IPS-18a (cell line): ENCODE data around the gene BMP8A.
"Not testable (repeated sequence)": the region's sequence is repeated elsewhere in the genome, so short reads cannot be mapped to it uniquely, and the experiment has no call there.

Source experiments
- H3K27ac ChIP-seq: one replicate; pipeline ENCODE4 v1.5.1; 2013; ENCODE audit warnings: low read length
- H3K27me3 ChIP-seq: one replicate; pipeline ENCODE4 v1.6.1; 2013; ENCODE audit warnings: mild to moderate bottlenecking, low read length; ENCODE audit not compliant: control insufficient read depth, insufficient read depth
- H3K36me3 ChIP-seq: one replicate; pipeline ENCODE4 v1.6.1; 2013; ENCODE audit warnings: low read depth, low read length; ENCODE audit not compliant: control insufficient read depth
- H3K4me1 ChIP-seq: one replicate; pipeline ENCODE4 v1.6.1; 2013; ENCODE audit warnings: low read depth, low read length; ENCODE audit not compliant: control insufficient read depth
- H3K4me3 ChIP-seq: one replicate; pipeline ENCODE4 v1.5.1; 2013; ENCODE audit warnings: low read length
- H3K9ac ChIP-seq: one replicate; pipeline ENCODE4 v1.6.1; 2013; ENCODE audit warnings: mild to moderate bottlenecking, low read length, moderate library complexity
- H3K9me3 ChIP-seq: one replicate; pipeline ENCODE4 v1.6.1; 2013; ENCODE audit warnings: low read depth, low read length; ENCODE audit not compliant: control insufficient read depth

Gene BMP8A, protein sequence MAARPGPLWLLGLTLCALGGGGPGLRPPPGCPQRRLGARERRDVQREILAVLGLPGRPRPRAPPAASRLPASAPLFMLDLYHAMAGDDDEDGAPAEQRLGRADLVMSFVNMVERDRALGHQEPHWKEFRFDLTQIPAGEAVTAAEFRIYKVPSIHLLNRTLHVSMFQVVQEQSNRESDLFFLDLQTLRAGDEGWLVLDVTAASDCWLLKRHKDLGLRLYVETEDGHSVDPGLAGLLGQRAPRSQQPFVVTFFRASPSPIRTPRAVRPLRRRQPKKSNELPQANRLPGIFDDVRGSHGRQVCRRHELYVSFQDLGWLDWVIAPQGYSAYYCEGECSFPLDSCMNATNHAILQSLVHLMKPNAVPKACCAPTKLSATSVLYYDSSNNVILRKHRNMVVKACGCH

DNA sequence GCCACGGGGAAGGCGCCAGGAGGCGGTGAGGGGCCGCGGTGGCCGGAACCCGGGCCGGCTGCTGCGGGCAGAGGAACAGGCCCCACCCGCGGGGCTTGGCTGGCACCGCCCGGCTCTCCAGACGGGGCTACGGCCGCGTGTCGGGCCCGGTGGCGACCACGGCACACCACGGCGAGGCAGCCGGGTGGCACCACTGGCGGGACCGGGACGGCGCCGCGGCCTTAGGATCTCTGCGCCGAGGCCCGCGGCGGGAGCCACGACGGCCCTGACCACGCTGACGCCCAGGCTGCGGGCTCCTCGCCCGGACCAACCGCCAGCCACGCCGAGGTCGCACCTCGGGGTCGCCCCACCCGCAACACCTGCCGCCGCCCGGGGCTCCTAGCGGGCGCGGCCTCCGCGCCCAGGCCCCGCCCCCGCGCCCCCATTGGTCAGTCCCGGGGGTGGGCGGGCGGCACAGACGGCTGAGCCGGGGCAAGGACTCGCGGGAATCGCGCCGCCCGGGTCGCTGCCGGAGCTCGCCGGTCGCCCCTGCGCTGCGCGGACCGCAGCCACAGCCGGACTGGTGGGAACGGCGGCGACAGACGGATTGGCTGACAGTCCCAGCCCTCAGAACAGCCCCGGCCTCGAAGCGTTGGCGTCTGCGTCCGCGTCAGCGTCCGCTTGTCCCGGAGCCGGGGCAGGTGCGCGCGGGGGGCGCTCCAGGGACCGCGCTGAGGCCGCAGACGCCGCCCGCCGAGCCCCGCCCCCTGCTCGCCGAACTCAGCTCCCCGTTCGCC, at the start of gene BMP8A:
TSS of gene BMP8A (plus strand) at position 491 of the 776 bp plus-strand sequence. CDS start 356 bp downstream, outside the sequence.
- Histone ChIP-seq H3K9me3 (no peaks in the 10 kb centered on the region), H3K27me3 (peaks cover 52% of the 10 kb centered on the region), H3K9ac (no peak within 1 kb of the TSS), H3K27ac (no peak within 1 kb of the TSS), H3K4me1 (no peaks in the 10 kb centered on the region), H3K36me3 (peaks cover 5% of the 10 kb centered on the region), H3K4me3 (peak within 1 kb of the TSS; percentile 50)

DNA sequence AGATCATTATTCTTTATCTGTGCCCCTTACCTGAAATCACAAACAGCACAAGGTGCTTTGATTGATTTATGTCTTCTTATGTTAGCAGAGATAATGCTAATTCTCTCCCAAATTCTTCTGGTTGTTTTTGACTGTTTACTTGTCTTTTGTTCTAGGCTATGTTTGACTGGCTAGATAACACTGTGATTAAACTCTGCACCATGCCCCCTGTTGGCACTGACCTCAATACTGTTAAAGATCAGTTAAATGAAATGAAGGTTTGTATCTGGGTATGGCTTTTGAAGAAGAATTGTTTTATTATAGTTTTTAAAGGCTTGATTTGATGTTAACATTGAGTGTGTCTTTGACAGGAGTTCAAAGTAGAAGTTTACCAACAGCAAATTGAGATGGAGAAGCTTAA, 49.6 kb upstream of the BMP8A start:
- Histone ChIP-seq H3K27ac (no peak overlapping the region), H3K4me1 (no peaks in the 10 kb centered on the region), H3K9ac (no peak overlapping the region), H3K27me3 (no peaks in the 10 kb centered on the region), H3K9me3 (no peaks in the 10 kb centered on the region), H3K36me3 (peaks cover 85% of the 10 kb centered on the region), H3K4me3 (no peak overlapping the region)

DNA sequence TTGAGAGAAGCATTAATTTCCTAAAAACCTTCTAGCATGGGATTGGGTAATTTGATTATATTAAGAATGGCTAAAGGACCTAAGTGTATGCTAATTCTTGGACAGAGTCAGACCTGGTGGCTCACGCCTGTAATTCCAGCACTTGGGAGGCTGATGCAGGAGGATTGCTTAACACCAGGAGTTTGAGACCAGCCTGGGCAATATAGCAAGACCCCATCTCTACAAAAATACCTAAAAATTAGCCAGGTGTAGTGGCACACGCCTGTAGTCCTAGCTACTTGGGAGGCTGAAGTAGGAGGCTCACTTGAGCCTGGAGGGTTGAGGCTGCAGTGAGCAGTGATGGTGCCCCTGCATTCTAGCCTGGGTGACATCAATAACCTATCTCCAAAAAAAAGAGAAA, 45.9 kb upstream of the BMP8A start:
- Histone ChIP-seq H3K9me3 (no peaks in the 10 kb centered on the region), H3K27me3 (no peaks in the 10 kb centered on the region), H3K4me3 (no peak overlapping the region), H3K9ac (no peak overlapping the region), H3K36me3 (peaks cover 89% of the 10 kb centered on the region), H3K4me1 (no peaks in the 10 kb centered on the region), H3K27ac (no peak overlapping the region)

DNA sequence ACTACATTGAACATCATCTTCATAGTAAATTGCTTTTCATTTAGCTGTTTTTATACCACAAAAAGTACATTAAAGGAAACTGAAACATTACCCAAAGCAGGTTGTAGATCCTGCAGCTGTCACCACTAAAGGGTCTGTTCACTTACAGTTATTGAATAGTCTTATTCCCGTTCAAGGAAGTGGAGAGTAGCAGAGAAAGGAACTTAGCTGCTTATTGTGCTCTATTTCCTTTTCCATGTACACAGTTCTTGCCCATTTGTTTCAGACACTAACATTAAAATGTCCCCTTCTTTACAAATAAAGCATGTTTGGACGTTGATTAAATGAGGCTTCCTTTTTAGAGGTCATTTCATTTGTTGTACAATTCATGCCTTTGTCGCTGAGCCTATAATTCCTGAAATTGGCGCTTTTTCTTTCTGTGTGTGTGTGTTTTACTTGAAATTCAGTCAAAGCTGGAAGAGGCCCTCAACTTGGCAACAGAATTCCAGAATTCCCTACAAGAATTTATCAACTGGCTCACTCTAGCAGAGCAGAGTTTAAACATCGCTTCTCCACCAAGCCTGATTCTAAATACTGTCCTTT, 44.4 kb upstream of the BMP8A start:
- H3K9ac ChIP-seq = no peak overlapping the region
- H3K9me3 ChIP-seq = no peaks in the 10 kb centered on the region
- no peak overlapping the region for H3K4me3 ChIP-seq
- H3K27ac ChIP-seq = no peak overlapping the region
- peaks cover 89% of the 10 kb centered on the region for H3K36me3 ChIP-seq
- no peaks in the 10 kb centered on the region for H3K27me3 ChIP-seq
- H3K4me1 ChIP-seq = no peaks in the 10 kb centered on the region

DNA sequence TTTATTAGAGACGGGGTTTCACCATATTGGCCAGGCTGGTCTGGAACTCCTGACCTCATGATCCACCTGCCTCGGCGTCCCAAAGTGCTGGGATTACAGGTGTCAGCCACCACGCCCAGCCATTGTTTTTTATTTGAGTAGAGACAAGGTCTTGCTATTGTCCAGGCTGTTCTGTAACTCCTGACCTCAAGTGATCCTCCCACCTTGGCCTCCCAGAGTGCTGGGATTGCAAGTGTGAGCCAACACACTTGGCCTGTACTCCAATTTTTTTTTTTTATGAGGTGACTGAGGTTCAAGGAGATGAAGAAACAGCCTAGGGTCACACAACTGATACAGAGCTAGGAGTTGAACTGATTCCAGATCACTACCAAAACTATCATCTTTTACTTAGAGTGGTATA, 41.4 kb upstream of the BMP8A start:
- not testable (repeated sequence) for H3K27me3 ChIP-seq, H3K9me3 ChIP-seq, H3K4me3 ChIP-seq, H3K4me1 ChIP-seq, H3K9ac ChIP-seq, H3K27ac ChIP-seq
- peaks cover 92% of the 10 kb centered on the region for H3K36me3 ChIP-seq

DNA sequence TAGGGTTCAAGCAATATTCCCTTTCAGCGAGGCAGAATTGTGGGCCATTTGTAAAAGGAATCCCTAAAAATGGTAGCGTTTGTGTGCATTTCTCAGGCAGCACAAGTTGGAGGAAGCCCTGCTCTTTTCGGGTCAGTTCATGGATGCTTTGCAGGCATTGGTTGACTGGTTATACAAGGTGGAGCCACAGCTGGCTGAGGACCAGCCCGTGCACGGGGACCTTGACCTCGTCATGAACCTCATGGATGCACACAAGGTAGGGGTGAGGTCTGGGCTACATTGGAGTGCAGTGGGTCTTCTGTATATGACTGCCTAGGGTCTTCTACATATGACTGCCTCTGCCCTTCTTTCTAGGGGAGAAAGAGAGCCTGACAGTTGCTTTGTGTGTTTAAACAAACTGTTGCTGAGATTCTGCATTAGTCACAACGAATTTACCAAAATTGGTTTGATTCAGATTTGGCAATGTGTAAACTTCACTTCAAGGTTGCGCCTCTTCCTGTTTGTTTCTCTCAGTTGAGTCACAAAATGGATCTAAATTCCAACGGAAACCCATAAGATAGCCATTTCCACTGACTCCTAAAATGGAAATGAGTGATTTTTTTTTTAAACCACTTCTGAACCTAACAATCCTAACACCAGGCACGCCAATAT, 40.4 kb upstream of the BMP8A start:
- no peaks in the 10 kb centered on the region for H3K4me1 ChIP-seq
- no peak overlapping the region for H3K9ac ChIP-seq
- no peaks in the 10 kb centered on the region for H3K9me3 ChIP-seq
- no peak overlapping the region for H3K4me3 ChIP-seq
- H3K36me3 ChIP-seq = peaks cover 93% of the 10 kb centered on the region
- H3K27me3 ChIP-seq = no peaks in the 10 kb centered on the region
- no peak overlapping the region for H3K27ac ChIP-seq

DNA sequence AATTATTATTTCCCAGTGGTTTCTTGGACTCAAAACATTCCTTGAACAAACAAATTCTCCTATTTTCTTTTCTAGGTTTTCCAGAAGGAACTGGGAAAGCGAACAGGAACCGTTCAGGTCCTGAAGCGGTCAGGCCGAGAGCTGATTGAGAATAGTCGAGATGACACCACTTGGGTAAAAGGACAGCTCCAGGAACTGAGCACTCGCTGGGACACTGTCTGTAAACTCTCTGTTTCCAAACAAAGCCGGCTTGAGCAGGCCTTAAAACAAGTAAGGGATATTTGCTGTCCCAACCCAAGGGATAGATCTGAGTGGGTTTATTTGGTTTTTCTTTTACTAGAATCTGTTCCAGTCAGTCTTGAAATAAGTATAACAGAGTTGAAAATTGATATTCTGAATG, 39.4 kb upstream of the BMP8A start:
- Histone ChIP-seq H3K36me3 (peaks cover 94% of the 10 kb centered on the region), H3K4me3 (no peak overlapping the region), H3K27me3 (no peaks in the 10 kb centered on the region), H3K9ac (no peak overlapping the region), H3K27ac (no peak overlapping the region), H3K9me3 (no peaks in the 10 kb centered on the region), H3K4me1 (no peaks in the 10 kb centered on the region)

DNA sequence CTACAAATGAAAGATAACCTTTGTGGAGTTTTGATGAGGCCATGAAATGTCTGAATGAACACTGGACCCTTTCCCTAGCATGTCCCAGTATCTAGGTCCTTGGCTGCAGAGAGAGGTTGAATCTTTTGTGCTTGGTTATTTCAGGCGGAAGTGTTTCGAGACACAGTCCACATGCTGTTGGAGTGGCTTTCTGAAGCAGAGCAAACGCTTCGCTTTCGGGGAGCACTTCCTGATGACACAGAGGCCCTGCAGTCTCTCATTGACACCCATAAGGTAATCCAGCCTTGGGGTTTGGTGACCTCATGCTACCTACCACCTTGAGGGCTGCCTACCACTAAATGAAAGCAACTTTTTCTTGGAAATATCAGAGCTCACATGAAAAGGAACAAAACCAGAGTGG, 38.9 kb upstream of the BMP8A start:
- H3K4me3 ChIP-seq = no peak overlapping the region
- no peaks in the 10 kb centered on the region for H3K9me3 ChIP-seq
- no peak overlapping the region for H3K27ac ChIP-seq
- no peaks in the 10 kb centered on the region for H3K4me1 ChIP-seq
- H3K36me3 ChIP-seq = peaks cover 94% of the 10 kb centered on the region
- no peak overlapping the region for H3K9ac ChIP-seq
- H3K27me3 ChIP-seq = no peaks in the 10 kb centered on the region

DNA sequence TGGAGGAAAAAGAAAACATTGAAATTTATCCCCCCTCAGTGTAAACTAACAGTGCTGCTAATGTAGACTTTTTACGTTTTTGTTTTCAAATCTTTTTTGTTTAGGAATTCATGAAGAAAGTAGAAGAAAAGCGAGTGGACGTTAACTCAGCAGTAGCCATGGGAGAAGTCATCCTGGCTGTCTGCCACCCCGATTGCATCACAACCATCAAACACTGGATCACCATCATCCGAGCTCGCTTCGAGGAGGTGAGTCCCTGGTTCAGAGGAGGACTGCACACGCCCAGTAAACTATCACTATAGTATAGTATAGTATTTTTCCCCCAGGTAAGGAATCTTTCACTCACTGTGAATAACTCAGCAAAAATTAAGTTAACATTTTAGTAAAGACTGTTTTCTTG, 37.8 kb upstream of the BMP8A start:
- H3K9ac ChIP-seq = no peak overlapping the region
- H3K36me3 ChIP-seq = peaks cover 94% of the 10 kb centered on the region
- H3K4me1 ChIP-seq = no peaks in the 10 kb centered on the region
- no peaks in the 10 kb centered on the region for H3K9me3 ChIP-seq
- H3K27ac ChIP-seq = no peak overlapping the region
- H3K4me3 ChIP-seq = no peak overlapping the region
- H3K27me3 ChIP-seq = no peaks in the 10 kb centered on the region

DNA sequence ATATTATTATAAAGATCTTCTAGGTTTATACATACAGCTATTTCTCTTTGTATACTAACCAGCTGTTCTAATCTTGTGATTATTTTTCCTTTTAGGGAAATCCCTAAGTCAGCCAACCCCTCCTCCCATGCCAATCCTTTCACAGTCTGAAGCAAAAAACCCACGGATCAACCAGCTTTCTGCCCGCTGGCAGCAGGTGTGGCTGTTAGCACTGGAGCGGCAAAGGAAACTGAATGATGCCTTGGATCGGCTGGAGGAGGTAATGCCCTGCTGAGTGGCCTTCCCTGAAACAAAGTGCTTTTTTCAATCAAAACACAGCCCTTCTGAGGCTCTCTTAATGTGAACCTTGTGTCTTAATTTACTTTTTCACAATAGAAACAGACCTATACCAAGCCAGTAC, 32.4 kb upstream of the BMP8A start:
- H3K27ac ChIP-seq = no peak overlapping the region
- peaks cover 100% of the 10 kb centered on the region for H3K36me3 ChIP-seq
- no peak overlapping the region for H3K4me3 ChIP-seq
- no peaks in the 10 kb centered on the region for H3K9me3 ChIP-seq
- no peaks in the 10 kb centered on the region for H3K4me1 ChIP-seq
- H3K9ac ChIP-seq = no peak overlapping the region
- no peaks in the 10 kb centered on the region for H3K27me3 ChIP-seq

DNA sequence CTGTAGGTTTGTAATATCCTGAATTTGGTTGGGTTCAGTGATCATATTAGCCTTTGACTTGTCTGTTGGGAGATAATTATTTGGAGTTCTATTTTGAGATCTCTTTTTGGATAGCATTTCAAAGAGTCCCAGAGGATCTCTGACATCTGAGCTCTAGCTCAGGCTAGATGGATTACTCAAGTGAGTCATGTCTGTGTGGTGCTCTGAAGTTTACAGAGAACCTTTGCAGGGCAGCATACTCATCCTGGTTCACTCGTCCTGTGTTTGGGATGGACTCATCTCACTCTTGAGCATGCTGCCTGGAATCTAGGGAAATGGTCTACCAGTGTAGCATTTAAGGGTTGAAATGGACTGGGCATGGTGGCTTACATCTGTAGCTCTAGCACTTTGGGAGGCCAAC, 29.4 kb upstream of the BMP8A start:
- Histone ChIP-seq H3K27ac (no peak overlapping the region), H3K27me3 (no peaks in the 10 kb centered on the region), H3K36me3 (peaks cover 97% of the 10 kb centered on the region), H3K9me3 (no peaks in the 10 kb centered on the region), H3K9ac (no peak overlapping the region), H3K4me1 (no peaks in the 10 kb centered on the region), H3K4me3 (no peak overlapping the region)
